NCI-H2171 treated with DMSO at 0.1 percent for 48 hours (cell line): ENCODE results near the gene SCFD2.
"Not testable (repeated sequence)": the region's sequence is repeated elsewhere in the genome, so short reads cannot be mapped to it uniquely, and the experiment has no call there.

ENCODE experiments used
- DNase-seq: peaks from one replicate; lab custom pipeline; 2025; lab: John Stamatoyannopoulos, UW

Gene SCFD2

GRCh38 chr4:53100501-53101190 lies 265.2 kb downstream of the SCFD2 start:
- DNase-seq: no peak

- no peak for DNase-seq
Observed at GRCh38 chr4:53098681-53099121, 267.2 kb downstream of the SCFD2 start.

- no peak for DNase-seq
Observed at GRCh38 chr4:53094040-53094439, 271.8 kb downstream of the SCFD2 start.

- peak; percentile 4 for DNase-seq
Observed at GRCh38 chr4:53089936-53090729, 275.7 kb downstream of the SCFD2 start.

GRCh38 chr4:53088152-53088551 lies 277.7 kb downstream of the SCFD2 start:
- no peak for DNase-seq

- DNase-seq: no peak
Observed at GRCh38 chr4:53076374-53076958, 289.4 kb downstream of the SCFD2 start.

GRCh38 chr4:53075162-53075785 lies 290.6 kb downstream of the SCFD2 start:
- no peak for DNase-seq

- DNase-seq: no peak
Observed at GRCh38 chr4:53068755-53069330, 297.0 kb downstream of the SCFD2 start.

GRCh38 chr4:53067125-53067802 lies 298.6 kb downstream of the SCFD2 start:
- no peak for DNase-seq

- no peak for DNase-seq
Observed at GRCh38 chr4:53066155-53066554, 299.7 kb downstream of the SCFD2 start.

GRCh38 chr4:53064609-53065008 lies 301.3 kb downstream of the SCFD2 start:
- no peak for DNase-seq

- peak; percentile 10 for DNase-seq
Observed at GRCh38 chr4:53061091-53061850, 304.6 kb downstream of the SCFD2 start.

- DNase-seq: no peak
Observed at GRCh38 chr4:53060278-53060677, 305.6 kb downstream of the SCFD2 start.

- no peak for DNase-seq
Observed at GRCh38 chr4:53059871-53060270, 306.0 kb downstream of the SCFD2 start.

- no peak for DNase-seq
Observed at GRCh38 chr4:53059256-53059655, 306.6 kb downstream of the SCFD2 start.

- peak; percentile 23 for DNase-seq
Observed at GRCh38 chr4:53057679-53058078, 308.2 kb downstream of the SCFD2 start.

- DNase-seq: not testable (repeated sequence)
Observed at GRCh38 chr4:53057108-53057507, 308.8 kb downstream of the SCFD2 start.

GRCh38 chr4:53055716-53056403 lies 310.0 kb downstream of the SCFD2 start:
- DNase-seq: no peak

GRCh38 chr4:53055274-53055673 lies 310.6 kb downstream of the SCFD2 start:
- peak; percentile 38 for DNase-seq

GRCh38 chr4:53050361-53050774 lies 315.5 kb downstream of the SCFD2 start:
- DNase-seq: no peak
